ENCODE results near the gene RSF1.
"Not testable (repeated sequence)": the region's sequence is repeated elsewhere in the genome, so short reads cannot be mapped to it uniquely, and the experiment has no call there.

Gene RSF1

GRCh38 chr11:77842441-77843121 is 22.1 kb upstream of the RSF1 start:
- DNase-seq (ENCODE audit: insufficient read length, low spot score): no peak

GRCh38 chr11:77833302-77833701 is 12.8 kb upstream of the RSF1 start:
- no peak for FAIRE-seq
- TF ChIP-seq TAF1 (IDR thresholded peaks at IDR 0.05; ENCODE audit: low read depth, low read length) (no peak), POU2F2 (IDR thresholded peaks at IDR 0.05; ENCODE audit: low read depth, low read length) (no peak)
- no peak for DNase-seq (ENCODE audit: insufficient read length, low spot score)

More at GRCh38 chr11:77842441-77843121, 22.1 kb upstream of the RSF1 start:
- no peak for TF ChIP-seq PAX5 (IDR thresholded peaks at IDR 0.05; ENCODE audit: insufficient read depth, low read length, severe bottlenecking)
- TF ChIP-seq POLR2A (IDR thresholded peaks at IDR 0.05; ENCODE audit: low read depth, low read length): no peak
- TF ChIP-seq SPI1 (IDR thresholded peaks at IDR 0.05; ENCODE audit: low read depth, low read length): no peak
- no peak for TF ChIP-seq POU2F2 (IDR thresholded peaks at IDR 0.05; ENCODE audit: low read depth, low read length)
- no peak for TF ChIP-seq TAF1 (IDR thresholded peaks at IDR 0.05; ENCODE audit: low read depth, low read length)
- TF ChIP-seq POLR2AphosphoS5 (IDR thresholded peaks at IDR 0.05; ENCODE audit: low read depth, low read length): no peak
- FAIRE-seq: no peak

DNA sequence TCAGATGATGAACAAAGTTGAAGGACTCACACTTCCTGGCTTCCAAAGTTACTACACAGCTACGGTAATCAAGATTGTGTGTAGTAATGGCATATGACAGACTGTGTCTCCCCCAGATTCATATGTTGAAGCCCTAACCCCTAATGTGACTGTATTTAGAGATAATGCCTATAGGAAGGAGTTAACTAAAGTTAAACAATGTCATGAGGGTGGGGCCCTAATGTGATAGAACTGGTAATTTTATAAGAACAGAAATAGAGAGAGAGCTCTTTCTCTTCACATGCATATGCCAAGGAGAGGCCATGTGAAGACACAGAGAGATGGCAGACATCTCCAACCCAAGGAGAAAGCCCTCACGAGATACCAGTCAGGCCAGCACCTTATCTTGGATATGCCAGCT is 8.4 kb upstream of the RSF1 start:
- TF ChIP-seq POLR2AphosphoS5 (IDR thresholded peaks at IDR 0.05; ENCODE audit: low read depth, low read length): no peak
- no peak for TF ChIP-seq POU2F2 (IDR thresholded peaks at IDR 0.05; ENCODE audit: low read depth, low read length)
- no peak for TF ChIP-seq PAX5 (IDR thresholded peaks at IDR 0.05; ENCODE audit: insufficient read depth, low read length, severe bottlenecking)
- TF ChIP-seq SPI1 (IDR thresholded peaks at IDR 0.05; ENCODE audit: low read depth, low read length): no peak
- no peak for TF ChIP-seq TAF1 (IDR thresholded peaks at IDR 0.05; ENCODE audit: low read depth, low read length)
- TF ChIP-seq POLR2A (IDR thresholded peaks at IDR 0.05; ENCODE audit: low read depth, low read length): no peak
- no peak for FAIRE-seq
- no peak for DNase-seq (ENCODE audit: insufficient read length, low spot score)

GRCh38 chr11:77823775-77824174 is 3.3 kb upstream of the RSF1 start:
- DNase-seq (ENCODE audit: insufficient read length, low spot score): no peak

DNA sequence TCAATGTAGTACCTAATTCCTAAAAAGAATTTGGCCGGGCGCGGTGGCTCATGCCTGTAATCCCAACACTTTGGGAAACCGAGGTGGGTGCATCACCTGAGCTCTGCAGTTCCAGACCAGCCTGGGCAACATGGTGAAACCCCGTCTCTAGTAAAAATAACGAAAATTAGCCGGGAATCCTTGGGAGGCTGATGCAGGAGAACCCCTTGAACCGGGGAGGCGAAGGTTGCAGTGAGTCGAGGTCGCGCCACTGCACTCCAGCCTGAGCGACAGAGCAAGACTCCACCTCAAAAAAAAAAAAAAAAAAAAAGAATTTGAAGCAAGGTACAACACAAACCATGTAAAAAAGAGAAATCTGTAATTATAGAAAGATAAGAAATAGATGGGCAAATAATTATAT is 1.6 kb upstream of the RSF1 start:
- not testable (repeated sequence) for DNase-seq (ENCODE audit: insufficient read length, low spot score); FAIRE-seq

More at GRCh38 chr11:77823775-77824174, 3.3 kb upstream of the RSF1 start:
- TF ChIP-seq PAX5 (IDR thresholded peaks at IDR 0.05; ENCODE audit: insufficient read depth, low read length, severe bottlenecking) (no peak), TAF1 (IDR thresholded peaks at IDR 0.05; ENCODE audit: low read depth, low read length) (no peak), SPI1 (IDR thresholded peaks at IDR 0.05; ENCODE audit: low read depth, low read length) (no peak), POLR2AphosphoS5 (IDR thresholded peaks at IDR 0.05; ENCODE audit: low read depth, low read length) (no peak), POU2F2 (IDR thresholded peaks at IDR 0.05; ENCODE audit: low read depth, low read length) (no peak), POLR2A (IDR thresholded peaks at IDR 0.05; ENCODE audit: low read depth, low read length) (no peak)
- no peak for FAIRE-seq

- TF ChIP-seq TAF1 (IDR thresholded peaks at IDR 0.05; ENCODE audit: low read depth, low read length) (no peak), SPI1 (IDR thresholded peaks at IDR 0.05; ENCODE audit: low read depth, low read length) (no peak), POLR2AphosphoS5 (IDR thresholded peaks at IDR 0.05; ENCODE audit: low read depth, low read length) (no peak), PAX5 (IDR thresholded peaks at IDR 0.05; ENCODE audit: insufficient read depth, low read length, severe bottlenecking) (no peak), POLR2A (IDR thresholded peaks at IDR 0.05; ENCODE audit: low read depth, low read length) (no peak), POU2F2 (IDR thresholded peaks at IDR 0.05; ENCODE audit: low read depth, low read length) (no peak)
- peak; percentile 11 for DNase-seq (ENCODE audit: insufficient read length, low spot score)
- FAIRE-seq: no peak
Observed at GRCh38 chr11:77821349-77821851, 878 bp upstream of the RSF1 start.

DNA sequence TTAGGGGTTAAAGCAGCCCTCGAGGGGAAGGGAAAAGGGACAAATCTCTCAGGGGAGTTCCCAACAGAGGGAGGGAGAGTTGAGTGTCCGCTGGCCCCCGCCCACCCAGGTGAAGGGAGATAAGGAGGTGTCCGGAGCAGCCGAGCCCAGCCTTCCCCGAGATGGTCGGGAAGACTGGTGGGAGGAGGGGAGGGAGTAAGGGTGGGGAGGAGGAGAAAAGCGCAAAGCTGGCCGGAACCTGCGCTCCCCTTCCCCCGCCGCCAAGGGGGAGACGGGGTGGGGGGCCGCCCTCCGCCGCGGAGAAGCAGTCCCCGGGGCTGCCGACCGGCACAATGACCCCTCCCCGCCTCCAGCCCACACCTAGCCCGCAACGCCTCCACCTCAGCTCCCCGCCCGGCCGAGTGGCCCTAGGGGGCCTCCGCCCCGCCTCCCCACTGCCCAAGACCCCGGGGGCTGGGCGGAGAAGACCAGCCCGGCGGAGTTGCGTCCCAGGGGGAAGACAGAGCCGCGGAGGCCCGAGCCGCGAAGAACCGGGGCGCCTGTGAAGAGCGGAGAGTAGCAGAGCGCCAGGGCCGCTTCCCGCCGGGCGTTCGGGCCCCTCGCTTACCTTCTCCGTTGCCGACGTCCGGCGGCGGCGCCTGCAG is 479 bp downstream of the RSF1 start:
- TF ChIP-seq POU2F2 (IDR thresholded peaks at IDR 0.05; ENCODE audit: low read depth, low read length) (no peak), POLR2A (IDR thresholded peaks at IDR 0.05; ENCODE audit: low read depth, low read length) (no peak), PAX5 (IDR thresholded peaks at IDR 0.05; ENCODE audit: insufficient read depth, low read length, severe bottlenecking) (no peak), SPI1 (IDR thresholded peaks at IDR 0.05; ENCODE audit: low read depth, low read length) (no peak), TAF1 (IDR thresholded peaks at IDR 0.05; ENCODE audit: low read depth, low read length) (no peak), POLR2AphosphoS5 (IDR thresholded peaks at IDR 0.05; ENCODE audit: low read depth, low read length) (no peak)
- no peak for FAIRE-seq
- DNase-seq (ENCODE audit: insufficient read length, low spot score): peak; percentile 15

- peak; percentile 89 for FAIRE-seq
- TF ChIP-seq POLR2A (IDR thresholded peaks at IDR 0.05; ENCODE audit: low read depth, low read length): peak; percentile 44; the same call in 1 of the 2 replicates
- peak; percentile 53; the same call in 1 of the 2 replicates for TF ChIP-seq POLR2AphosphoS5 (IDR thresholded peaks at IDR 0.05; ENCODE audit: low read depth, low read length)
- TF ChIP-seq POU2F2 (IDR thresholded peaks at IDR 0.05; ENCODE audit: low read depth, low read length): no peak
- peak; percentile 51; the same call in 1 of the 2 replicates for TF ChIP-seq TAF1 (IDR thresholded peaks at IDR 0.05; ENCODE audit: low read depth, low read length)
- DNase-seq (ENCODE audit: insufficient read length, low spot score): peak; percentile 44
Observed at GRCh38 chr11:77819411-77819920, 1.1 kb downstream of the RSF1 start.

DNA sequence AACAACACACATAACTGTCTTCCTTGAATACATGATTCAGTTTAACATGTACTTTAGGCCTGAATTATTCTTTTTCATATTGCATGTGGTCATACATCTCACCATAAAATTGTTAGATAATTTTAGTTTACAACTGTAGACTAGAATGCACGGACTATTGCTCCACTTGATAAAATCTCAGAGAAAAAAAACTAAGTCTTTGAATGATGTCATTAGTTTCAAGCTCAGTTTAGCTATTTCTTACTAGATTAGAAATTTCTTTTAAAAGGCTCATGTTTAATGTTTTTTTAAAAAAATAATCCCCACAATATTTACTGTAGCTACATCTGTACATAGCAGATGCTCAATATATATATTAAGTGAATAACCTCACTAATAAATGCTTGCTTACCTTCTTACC is 5.1 kb downstream of the RSF1 start:
- no peak for TF ChIP-seq PAX5 (IDR thresholded peaks at IDR 0.05; ENCODE audit: insufficient read depth, low read length, severe bottlenecking)
- TF ChIP-seq POU2F2 (IDR thresholded peaks at IDR 0.05; ENCODE audit: low read depth, low read length): no peak
- no peak for TF ChIP-seq POLR2AphosphoS5 (IDR thresholded peaks at IDR 0.05; ENCODE audit: low read depth, low read length)
- TF ChIP-seq POLR2A (IDR thresholded peaks at IDR 0.05; ENCODE audit: low read depth, low read length): no peak
- TF ChIP-seq SPI1 (IDR thresholded peaks at IDR 0.05; ENCODE audit: low read depth, low read length): no peak
- TF ChIP-seq TAF1 (IDR thresholded peaks at IDR 0.05; ENCODE audit: low read depth, low read length): no peak
- no peak for DNase-seq (ENCODE audit: insufficient read length, low spot score)
- FAIRE-seq: no peak

DNA sequence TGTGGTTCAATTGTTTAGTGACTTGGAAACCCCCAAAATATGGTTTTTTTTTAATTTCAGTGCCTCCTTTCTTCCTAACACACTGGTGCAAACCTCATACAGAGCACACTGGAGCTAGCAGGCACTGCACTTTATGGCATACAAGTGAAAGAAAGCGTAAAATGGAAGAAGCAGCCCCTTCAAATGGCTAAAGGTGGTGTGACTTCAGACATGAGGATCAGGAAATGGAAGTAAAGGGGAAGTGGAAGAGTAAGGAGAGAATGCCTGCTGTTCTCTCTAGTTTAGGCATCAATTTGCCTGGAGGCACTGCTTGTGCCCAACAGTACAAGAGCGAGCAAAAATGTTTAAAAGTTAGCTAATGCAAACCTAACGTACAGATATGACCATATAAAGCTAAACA is 5.7 kb downstream of the RSF1 start:
- peak; percentile 25; the same call in 1 of the 2 replicates for TF ChIP-seq SPI1 (IDR thresholded peaks at IDR 0.05; ENCODE audit: low read depth, low read length)
- no peak for TF ChIP-seq POLR2A (IDR thresholded peaks at IDR 0.05; ENCODE audit: low read depth, low read length)
- no peak for FAIRE-seq

More for the DNA sequence above, 5.7 kb downstream of the RSF1 start:
- DNase-seq (ENCODE audit: insufficient read length, low spot score): no peak

Measured in GM12891 (cell line).